RCC 7860 (cell line): Measurements from ENCODE around the gene CD248.
A peak's percentile ranks its signal among the peaks of the same experiment; 100 is the strongest.
"Not testable (repeated sequence)": the region's sequence is repeated elsewhere in the genome, so short reads cannot be mapped to it uniquely, and the experiment has no call there.

Experiments
- DNase-seq: peaks from one replicate; pipeline ENCODE4 v3.0.0-alpha.2; 2015; ENCODE audit warnings: low spot score
- FAIRE-seq: peaks from 2 replicates; lab custom pipeline; 2012; peaks lifted over from hg19 to GRCh38; lab: Jason Lieb, UNC

Gene CD248

GRCh38 chr11:66316849-66317251 lies at the start of gene CD248:
CD248 (minus strand) TSS chr11:66317044; CDS start chr11:66317027, 17 bp downstream.
- no peak for FAIRE-seq
- DNase-seq = no peak

DNA sequence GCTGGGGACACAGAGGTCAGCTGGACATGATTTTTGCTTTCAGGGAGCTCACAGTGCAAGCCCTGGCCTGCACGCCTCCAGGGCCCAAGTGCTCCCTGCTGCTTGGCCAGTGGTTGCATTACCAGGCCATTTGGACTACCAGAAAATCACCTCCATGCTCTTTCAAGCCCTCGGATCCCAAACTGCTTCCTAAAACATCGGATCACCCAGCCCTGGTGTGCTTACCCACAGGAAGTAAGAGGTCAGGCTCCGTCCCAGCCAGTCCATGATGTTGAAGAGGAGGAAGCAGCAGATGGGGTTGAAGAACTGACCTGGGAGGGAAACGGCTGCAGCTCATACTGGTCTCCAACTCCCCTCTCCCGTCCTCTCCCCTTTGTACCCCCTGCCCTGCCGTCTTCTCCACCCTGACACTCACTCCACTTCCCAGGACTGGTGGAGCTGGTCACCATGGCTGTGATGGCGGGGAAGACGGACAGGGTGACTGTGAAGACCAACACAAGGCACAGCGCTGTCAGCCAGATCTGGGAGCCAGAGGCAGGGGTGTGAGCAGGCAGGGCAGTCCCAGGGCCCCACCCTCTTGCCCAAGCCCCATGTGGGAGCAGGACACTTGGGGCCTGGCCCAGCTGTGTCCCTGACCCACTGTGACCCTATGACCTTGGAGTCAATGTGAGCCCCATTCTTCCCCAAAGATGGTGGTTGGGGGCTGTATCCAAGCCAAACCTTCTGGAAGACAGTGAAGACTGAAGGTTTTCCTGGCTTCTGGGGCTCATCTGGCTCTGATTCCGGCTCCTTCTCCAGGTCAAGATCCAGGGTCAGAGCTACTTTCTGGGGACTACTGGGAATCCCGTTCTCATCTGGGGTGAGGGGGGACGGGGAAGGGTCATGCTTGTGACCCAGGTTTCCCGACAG lies 49.1 kb upstream of the CD248 start:
- no peak for FAIRE-seq
- no peak for DNase-seq

DNA sequence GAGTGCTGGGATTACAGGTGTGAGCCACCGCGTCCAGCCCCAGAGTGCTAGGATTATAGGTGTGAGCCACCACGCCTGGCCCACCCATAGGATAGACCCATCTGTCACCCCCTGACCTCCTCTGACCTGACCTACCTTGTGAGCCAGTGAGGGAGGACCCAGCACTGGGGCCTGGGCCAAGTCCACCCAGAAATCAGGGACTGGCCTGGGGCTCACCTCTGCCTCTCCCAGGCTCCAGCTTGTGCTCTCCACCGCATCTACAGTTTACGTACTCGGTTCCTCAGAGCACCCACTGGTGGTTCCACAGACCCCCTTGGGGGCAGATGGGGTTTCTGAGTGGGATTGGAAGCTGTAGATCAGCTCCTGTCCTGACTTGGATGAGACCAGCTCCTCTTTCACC lies 48.3 kb upstream of the CD248 start:
- DNase-seq (no peak), FAIRE-seq (no peak)

DNA sequence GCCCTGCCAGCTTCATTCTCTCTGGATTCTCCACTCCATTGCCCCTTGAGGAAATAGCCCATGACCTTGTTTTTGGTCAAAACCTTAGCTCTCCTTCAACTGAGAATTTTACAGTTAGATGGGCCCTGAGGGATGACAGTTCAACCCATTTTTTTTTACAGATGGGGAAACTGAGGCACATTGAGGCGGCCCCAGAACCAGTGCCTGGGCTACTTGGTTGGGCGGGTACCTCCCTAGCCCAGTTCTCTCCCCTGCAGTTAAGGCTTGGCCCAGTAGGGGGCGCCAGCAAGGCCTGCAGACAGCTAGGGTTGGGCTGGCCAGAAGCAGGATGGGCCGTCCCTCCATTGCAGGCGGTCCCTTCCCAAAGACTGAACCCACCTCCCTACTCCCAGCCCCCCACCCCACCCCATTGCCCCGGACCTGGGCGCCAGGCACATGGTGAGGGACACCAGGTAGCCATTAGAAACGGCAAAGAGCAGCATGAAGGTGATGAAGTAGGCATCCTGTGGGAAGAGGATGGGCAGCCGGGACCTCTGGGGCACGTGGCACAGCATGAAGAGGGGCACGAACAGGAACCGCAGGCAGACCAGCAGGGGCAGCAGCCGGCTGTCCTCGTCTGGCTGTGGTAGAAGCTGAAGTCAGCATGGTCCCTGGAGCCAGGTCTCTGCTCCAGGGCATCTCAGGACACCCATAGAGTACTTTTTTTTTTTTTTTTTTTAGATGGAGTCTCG lies 47.1 kb upstream of the CD248 start:
- FAIRE-seq (no peak), DNase-seq (no peak)

DNA sequence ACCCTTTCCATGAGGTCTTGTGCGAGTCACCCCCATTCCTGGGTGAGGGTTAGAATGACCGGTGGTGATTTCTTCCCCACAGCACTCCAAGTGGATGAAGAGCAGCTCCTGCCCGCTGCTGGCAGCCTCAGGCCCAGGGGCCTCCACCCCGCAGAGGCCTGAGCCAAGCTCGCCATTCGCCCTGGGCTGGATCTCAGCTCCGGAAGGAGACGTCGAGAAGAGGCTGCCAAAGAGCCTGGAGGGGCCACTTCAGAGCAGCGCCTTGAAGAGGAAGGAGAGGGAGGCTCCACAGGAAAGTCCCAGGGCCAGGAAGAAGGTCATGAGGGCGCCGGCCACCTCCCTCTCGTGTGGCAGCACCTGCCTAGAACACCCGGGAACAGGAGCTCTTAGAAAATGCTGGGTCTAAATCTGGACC lies 46.4 kb upstream of the CD248 start:
- DNase-seq (no peak), FAIRE-seq (no peak)

DNA sequence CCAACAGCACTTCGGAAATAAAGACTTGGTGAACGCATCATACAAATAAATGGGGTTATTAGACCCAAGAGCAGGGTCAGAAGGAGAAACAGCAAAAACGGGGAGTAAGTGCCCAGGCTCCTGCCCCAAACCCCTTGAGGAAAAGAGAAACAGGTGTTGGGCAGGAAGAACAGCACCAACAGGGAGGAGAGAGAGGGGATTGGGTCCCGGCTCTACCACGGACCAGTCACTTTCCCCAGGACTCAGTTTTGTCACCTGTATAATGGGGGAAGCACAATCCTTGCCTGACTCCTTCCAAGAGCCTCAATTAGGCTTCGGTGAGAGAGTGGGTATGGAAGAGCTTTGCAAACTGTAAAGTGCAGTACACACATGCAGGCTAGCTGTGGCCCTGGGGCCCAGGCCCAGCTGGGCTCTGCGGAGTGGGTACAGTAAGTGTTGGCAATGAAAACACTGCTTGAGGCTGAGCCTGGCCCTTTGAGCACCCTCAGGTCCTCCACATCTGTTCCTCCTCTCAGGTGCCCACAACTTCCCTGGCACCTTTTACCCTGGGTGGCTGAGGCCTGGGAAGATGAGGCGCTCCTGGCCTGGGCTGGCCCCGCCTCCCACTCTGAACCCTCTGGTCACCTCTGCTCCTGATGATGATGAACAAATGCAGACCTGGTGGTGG lies 45.8 kb upstream of the CD248 start:
- no peak for DNase-seq
- FAIRE-seq = no peak

DNA sequence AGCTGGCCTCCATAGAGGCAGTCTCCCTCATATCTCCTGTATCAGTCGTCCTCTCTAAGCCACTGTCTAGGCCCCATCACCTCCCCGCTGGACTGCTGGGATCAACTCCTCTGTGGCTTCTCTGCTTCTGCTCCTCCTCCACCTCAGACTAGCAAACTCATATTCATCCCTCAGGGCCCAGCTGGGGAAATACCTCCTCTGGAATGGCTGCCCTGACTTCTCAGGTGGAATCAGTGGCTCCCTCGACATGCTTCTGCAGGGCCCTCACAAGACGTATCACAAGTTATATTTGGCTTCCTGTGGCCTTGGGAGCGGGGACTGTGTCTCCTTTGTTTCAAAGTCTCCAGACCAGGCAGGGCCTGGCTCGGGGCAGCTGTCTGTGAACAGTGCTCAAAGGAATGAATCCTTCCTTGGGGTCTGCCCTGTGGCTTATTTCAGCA lies 44.7 kb upstream of the CD248 start:
- no peak for DNase-seq
- no peak for FAIRE-seq

GRCh38 chr11:66360406-66361073 lies 43.7 kb upstream of the CD248 start:
- FAIRE-seq = no peak
- no peak for DNase-seq

- DNase-seq = no peak
These were observed 42.8 kb upstream of the CD248 start for GRCh38 chr11:66359662-66360087.

GRCh38 chr11:66350560-66351235 lies 33.9 kb upstream of the CD248 start:
- FAIRE-seq = not testable (repeated sequence)

More at GRCh38 chr11:66359662-66360087, 42.8 kb upstream of the CD248 start:
- FAIRE-seq = no peak

GRCh38 chr11:66349084-66349386 lies 32.2 kb upstream of the CD248 start:
- FAIRE-seq = no peak
- DNase-seq = no peak

More at GRCh38 chr11:66350560-66351235, 33.9 kb upstream of the CD248 start:
- DNase-seq = not testable (repeated sequence)

- no peak for FAIRE-seq
These were observed 30.8 kb upstream of the CD248 start, which contains the start of gene B4GAT1 for GRCh38 chr11:66347425-66348276. B4GAT1 (minus strand) TSS chr11:66347629; CDS start chr11:66347545, 84 bp downstream.

GRCh38 chr11:66346476-66347424 lies 29.9 kb upstream of the CD248 start:
- FAIRE-seq (no peak), DNase-seq (no peak)

More at GRCh38 chr11:66347425-66348276, 30.8 kb upstream of the CD248 start, which contains the start of gene B4GAT1:
- DNase-seq = peak; percentile 88

GRCh38 chr11:66345316-66345649 lies 28.4 kb upstream of the CD248 start:
- no peak for DNase-seq
- no peak for FAIRE-seq

- FAIRE-seq (no peak), DNase-seq (peak; percentile 89)
These were observed 27.9 kb upstream of the CD248 start, which contains the start of gene BRMS1 for GRCh38 chr11:66344550-66345315. BRMS1 (minus strand) TSS chr11:66345104; CDS start chr11:66342234, 2,870 bp downstream.

GRCh38 chr11:66343176-66343575 lies 26.3 kb upstream of the CD248 start:
- FAIRE-seq = no peak
- DNase-seq = no peak

- DNase-seq = no peak
- FAIRE-seq = no peak
These were observed 24.8 kb upstream of the CD248 start for GRCh38 chr11:66341502-66342126.
